HEK293 (cell line): ENCODE data around the gene MBD3L5.
A peak's percentile ranks its signal among the peaks of the same experiment; 100 is the strongest.

Experiments used
- SCRT2 ChIP-seq: fragments of 450-650 bp; formaldehyde crosslinking; IDR thresholded peaks from 2 replicates; pipeline ENCODE4 v1.5.1; 2016; ENCODE audit warnings: missing biosample characterization, missing genetic modification characterization
- SP2 ChIP-seq: fragments of 450-650 bp; formaldehyde crosslinking; IDR thresholded peaks from 2 replicates; pipeline ENCODE4 v1.5.1; 2016; ENCODE audit warnings: missing biosample characterization, missing genetic modification characterization
- SP7 ChIP-seq: fragments of 450-650 bp; formaldehyde crosslinking; IDR thresholded peaks from 2 replicates; pipeline ENCODE4 v1.5.1; 2016; ENCODE audit warnings: missing biosample characterization, missing genetic modification characterization
- TSHZ1 ChIP-seq: fragments of 450-650 bp; formaldehyde crosslinking; IDR thresholded peaks from 2 replicates; pipeline ENCODE4 v1.5.1; 2016; ENCODE audit warnings: missing biosample characterization, missing genetic modification characterization, borderline replicate concordance
- YY2 ChIP-seq: fragments of 450-650 bp; formaldehyde crosslinking; IDR thresholded peaks from 2 replicates; pipeline ENCODE4 v1.5.1; 2016; ENCODE audit warnings: missing biosample characterization, missing genetic modification characterization
- ZBTB44 ChIP-seq: fragments of 450-650 bp; IDR thresholded peaks from 2 replicates; pipeline ENCODE4 v1.5.1; 2018; ENCODE audit warnings: missing biosample characterization, mild to moderate bottlenecking, missing genetic modification characterization
- ZNF114 ChIP-seq: fragments of 450-650 bp; formaldehyde crosslinking; IDR thresholded peaks from 2 replicates; pipeline ENCODE4 v1.5.0; 2017; ENCODE audit warnings: missing biosample characterization, missing genetic modification characterization
- ZNF133 ChIP-seq: fragments of 450-650 bp; formaldehyde crosslinking; IDR thresholded peaks from 2 replicates; pipeline ENCODE4 v1.5.1; 2016; ENCODE audit warnings: missing biosample characterization, missing genetic modification characterization
- ZNF140 ChIP-seq: fragments of 450-650 bp; formaldehyde crosslinking; IDR thresholded peaks from 2 replicates; pipeline ENCODE4 v1.5.1; 2016; ENCODE audit warnings: missing biosample characterization, missing genetic modification characterization
- ZNF214 ChIP-seq: fragments of 450-650 bp; formaldehyde crosslinking; IDR thresholded peaks from 2 replicates; pipeline ENCODE4 v1.5.1; 2017; ENCODE audit warnings: missing biosample characterization, mild to moderate bottlenecking, missing genetic modification characterization, borderline replicate concordance
- ZNF223 ChIP-seq: fragments of 450-650 bp; formaldehyde crosslinking; IDR thresholded peaks from 2 replicates; pipeline ENCODE4 v1.5.1; 2016; ENCODE audit warnings: missing biosample characterization, missing genetic modification characterization
- ZNF280C ChIP-seq: fragments of 450-650 bp; formaldehyde crosslinking; IDR thresholded peaks from 2 replicates; pipeline ENCODE4 v1.5.1; 2016; ENCODE audit warnings: missing biosample characterization, missing genetic modification characterization
- ZNF280D ChIP-seq: fragments of 450-650 bp; formaldehyde crosslinking; IDR thresholded peaks from 2 replicates; pipeline ENCODE4 v1.5.1; 2016; ENCODE audit warnings: missing biosample characterization, missing genetic modification characterization
- ZNF302 ChIP-seq: fragments of 450-650 bp; formaldehyde crosslinking; IDR thresholded peaks from 2 replicates; pipeline ENCODE4 v1.5.1; 2016; ENCODE audit warnings: missing biosample characterization, missing genetic modification characterization, low read depth
- ZNF394 ChIP-seq: fragments of 450-650 bp; formaldehyde crosslinking; IDR thresholded peaks from 2 replicates; pipeline ENCODE4 v1.5.1; 2016; ENCODE audit warnings: missing biosample characterization, missing genetic modification characterization, mild to moderate bottlenecking, moderate library complexity, borderline replicate concordance
- ZNF416 ChIP-seq: fragments of 450-650 bp; formaldehyde crosslinking; IDR thresholded peaks from 2 replicates; pipeline ENCODE4 v1.5.1; 2016; ENCODE audit warnings: missing biosample characterization, missing genetic modification characterization
- ZNF473 ChIP-seq: fragments of 450-650 bp; formaldehyde crosslinking; IDR thresholded peaks from 2 replicates; pipeline ENCODE4 v1.5.1; 2017; ENCODE audit warnings: missing biosample characterization, missing genetic modification characterization
- ZNF48 ChIP-seq: fragments of 450-650 bp; formaldehyde crosslinking; IDR thresholded peaks from 2 replicates; pipeline ENCODE4 v1.5.1; 2016; ENCODE audit warnings: missing biosample characterization, missing genetic modification characterization
- ZNF513 ChIP-seq: fragments of 450-650 bp; IDR thresholded peaks from 2 replicates; pipeline ENCODE4 v1.5.1; 2018; ENCODE audit warnings: missing biosample characterization, missing genetic modification characterization
- ZNF514 ChIP-seq: fragments of 450-650 bp; formaldehyde crosslinking; IDR thresholded peaks from 2 replicates; pipeline ENCODE4 v1.5.1; 2016; ENCODE audit warnings: missing biosample characterization, missing genetic modification characterization
- ZNF529 ChIP-seq: fragments of 450-650 bp; formaldehyde crosslinking; IDR thresholded peaks from 2 replicates; pipeline ENCODE4 v1.5.1; 2017; ENCODE audit warnings: missing genetic modification characterization, missing biosample characterization; ENCODE audit not compliant: insufficient replicate concordance
- ZNF558 ChIP-seq: fragments of 450-650 bp; formaldehyde crosslinking; IDR thresholded peaks from 2 replicates; pipeline ENCODE4 v1.5.1; 2016; ENCODE audit warnings: missing biosample characterization, missing genetic modification characterization
- ZNF624 ChIP-seq: fragments of 450-650 bp; formaldehyde crosslinking; IDR thresholded peaks from 2 replicates; pipeline ENCODE4 v1.5.1; 2017; ENCODE audit warnings: missing biosample characterization, missing genetic modification characterization
- ZNF629 ChIP-seq: fragments of 450-650 bp; formaldehyde crosslinking; IDR thresholded peaks from 2 replicates; pipeline ENCODE4 v1.5.1; 2017; ENCODE audit warnings: missing biosample characterization, missing genetic modification characterization
- ZNF639 ChIP-seq: fragments of 450-650 bp; formaldehyde crosslinking; IDR thresholded peaks from 2 replicates; pipeline ENCODE4 v1.5.1; 2016; ENCODE audit warnings: missing biosample characterization, missing genetic modification characterization
- ZNF677 ChIP-seq: fragments of 450-650 bp; IDR thresholded peaks from 2 replicates; pipeline ENCODE4 v1.5.0; 2018; ENCODE audit warnings: missing biosample characterization, mild to moderate bottlenecking, missing genetic modification characterization, moderate library complexity

The MBD3L5 gene

GRCh38 chr19:7069042-7069903 lies 38.9 kb downstream of the MBD3L5 start, which contains the start of gene ZNF557 (continued):
- TF ChIP-seq SP7 (tag by site-specific recombination) = peak; percentile 52; the same call in 1 of the 2 replicates
- TF ChIP-seq ZNF114 (tag by site-specific recombination) = no peak
- TF ChIP-seq SCRT2 (tag by site-specific recombination) = no peak
- no peak for TF ChIP-seq ZNF214 (tag by site-specific recombination)
- TF ChIP-seq ZNF514 = no peak
- TF ChIP-seq ZNF280D (tag by site-specific recombination) = no peak
- no peak for TF ChIP-seq ZNF529 (tag by site-specific recombination)
- no peak for TF ChIP-seq ZNF624 (tag by site-specific recombination)
- TF ChIP-seq ZNF133 (tag by site-specific recombination) = no peak
- no peak for TF ChIP-seq ZNF302 (tag by site-specific recombination)
- no peak for TF ChIP-seq YY2 (tag by site-specific recombination)
- no peak for TF ChIP-seq ZNF223 (tag by site-specific recombination)
- no peak for TF ChIP-seq TSHZ1
- TF ChIP-seq ZNF48 (tag by site-specific recombination) = no peak
- no peak for TF ChIP-seq ZNF558 (tag by site-specific recombination)
- peak; percentile 57 for TF ChIP-seq ZNF629
- TF ChIP-seq ZNF513 (tag by site-specific recombination) = no peak
- TF ChIP-seq ZNF140 (tag by site-specific recombination) = no peak
- TF ChIP-seq ZBTB44 (tag by site-specific recombination) = no peak
- TF ChIP-seq ZNF677 (tag by site-specific recombination) = no peak
- no peak for TF ChIP-seq ZNF639 (tag by site-specific recombination)
- TF ChIP-seq ZNF394 (tag by site-specific recombination) = peak; percentile 23; the same call in 1 of the 2 replicates
- no peak for TF ChIP-seq ZNF280C (tag by site-specific recombination)
- no peak for TF ChIP-seq ZNF473 (tag by site-specific recombination)
- TF ChIP-seq SP2 = peak; percentile 95
- TF ChIP-seq ZNF416 = no peak
